Astrocyte (in vitro differentiated cells and primary cell): ENCODE data around the gene ATP6V1B1. TPM values are rescaled to one million over a fixed set of nuclear protein-coding genes. Genes with fewer than 3 reads are reported as not detected.
A peak's percentile ranks its signal among the peaks of the same experiment; 100 is the strongest.

Experiments used
- DNase-seq: peaks from one replicate; pipeline ENCODE4 v3.0.0-alpha.2; 2010; ENCODE audit warnings: low read depth
- FAIRE-seq: peaks from 2 replicates; lab custom pipeline; 2011; peaks lifted over from hg19 to GRCh38; lab: Jason Lieb, UNC
- H2AFZ ChIP-seq: 2 replicates; pipeline ENCODE4 v1.6.0; 2012; ENCODE audit warnings: low read depth, low read length, inconsistent platforms
- H3K27ac ChIP-seq: 2 replicates; pipeline ENCODE4 v1.5.1; 2011; ENCODE audit warnings: low read depth, low read length, inconsistent platforms
- H3K27me3 ChIP-seq: 2 replicates; pipeline ENCODE4 v1.6.0; 2011; ENCODE audit warnings: low read length, inconsistent platforms; ENCODE audit not compliant: insufficient read depth
- H3K36me3 ChIP-seq: 2 replicates; pipeline ENCODE4 v1.5.1; 2011; ENCODE audit warnings: low read length, inconsistent platforms; ENCODE audit not compliant: insufficient read depth
- H3K4me1 ChIP-seq: 2 replicates; pipeline ENCODE4 v1.5.1; 2011; ENCODE audit warnings: low read length, inconsistent platforms; ENCODE audit not compliant: insufficient read depth
- H3K4me2 ChIP-seq: 2 replicates; pipeline ENCODE4 v1.6.0; 2012; ENCODE audit warnings: low read length, inconsistent platforms
- H3K4me3 ChIP-seq: 2 replicates; pipeline ENCODE4 v1.5.1; 2011; ENCODE audit warnings: low read depth, mild to moderate bottlenecking, low read length, inconsistent platforms; ENCODE audit not compliant: insufficient read depth
- H3K79me2 ChIP-seq: 2 replicates; pipeline ENCODE4 v1.6.0; 2012; ENCODE audit warnings: mild to moderate bottlenecking, low read length, inconsistent platforms; ENCODE audit not compliant: insufficient read depth
- H3K9ac ChIP-seq: 2 replicates; pipeline ENCODE4 v1.6.0; 2012; ENCODE audit warnings: mild to moderate bottlenecking, low read length, inconsistent platforms
- H3K9me3 ChIP-seq: 2 replicates; pipeline ENCODE4 v1.5.1; 2012; ENCODE audit warnings: low read depth, mild to moderate bottlenecking, low read length, inconsistent platforms; ENCODE audit not compliant: insufficient read depth
- H4K20me1 ChIP-seq: 2 replicates; pipeline ENCODE4 v1.6.0; 2012; ENCODE audit warnings: low read length, inconsistent platforms; ENCODE audit not compliant: insufficient read depth
- H3K27ac Mint-ChIP-seq: one replicate; pipeline ENCODE4 v1.8.0; 2021; ENCODE audit warnings: mild to moderate bottlenecking, mixed read lengths; ENCODE audit not compliant: unreplicated experiment
- H3K27me3 Mint-ChIP-seq: one replicate; pipeline ENCODE4 v1.8.0; 2021; ENCODE audit warnings: low read depth, mixed read lengths; ENCODE audit not compliant: unreplicated experiment
- H3K36me3 Mint-ChIP-seq: one replicate; pipeline ENCODE4 v1.8.0; 2021; ENCODE audit warnings: low read depth, mixed read lengths; ENCODE audit not compliant: unreplicated experiment
- H3K4me1 Mint-ChIP-seq: one replicate; pipeline ENCODE4 v1.8.0; 2021; ENCODE audit warnings: low read depth, mixed read lengths; ENCODE audit not compliant: unreplicated experiment
- H3K4me3 Mint-ChIP-seq: one replicate; pipeline ENCODE4 v1.8.0; 2021; ENCODE audit warnings: mild to moderate bottlenecking, moderate library complexity, mixed read lengths; ENCODE audit not compliant: unreplicated experiment
- H3K9me3 Mint-ChIP-seq: one replicate; pipeline ENCODE4 v1.8.0; 2021; ENCODE audit warnings: mild to moderate bottlenecking, mixed read lengths; ENCODE audit not compliant: unreplicated experiment
- EZH2 ChIP-seq: IDR thresholded peaks from 2 replicates; pipeline ENCODE4 v1.6.1; 2012; ENCODE audit warnings: mild to moderate bottlenecking, low read length, inconsistent platforms; ENCODE audit not compliant: insufficient read depth
- total RNA-seq: library from RNA; stranded (reverse); gene quantifications from 2 replicates; pipeline ENCODE4 v1.2.1, GENCODE V29; 2021
- TF ChIP-seq, protein P1 (sequence below): IDR thresholded peaks from 2 replicates; pipeline ENCODE4 v1.5.1; 2011; ENCODE audit warnings: low read depth, mild to moderate bottlenecking, inconsistent platforms, low read length, moderate library complexity; ENCODE audit not compliant: insufficient read depth

ATP6V1B1 gene
- total RNA-seq, 1 donor from 2014 or later: not detected

DNA sequence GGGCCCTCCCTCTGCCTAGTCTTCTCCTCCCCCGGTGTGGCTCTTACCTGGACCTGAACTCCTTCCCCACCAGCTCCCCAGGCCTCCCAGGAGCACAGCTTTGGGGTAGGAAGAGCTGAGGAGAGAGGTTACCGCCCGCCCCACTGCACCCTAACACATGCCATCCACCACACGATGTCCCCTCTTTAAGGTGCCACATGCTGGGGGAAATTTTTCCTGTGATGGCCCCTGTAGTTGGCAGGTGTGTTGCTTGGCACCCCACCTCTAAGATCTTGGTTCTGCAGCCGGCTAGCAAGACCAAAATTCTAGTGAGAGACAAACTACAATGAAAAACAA lies 65.9 kb downstream of the ATP6V1B1 start:
- Mint-ChIP-seq H3K9me3 (no peaks in the 10 kb centered on the region), H3K27me3 (peaks cover 8% of the 10 kb centered on the region), H3K36me3 (no peaks in the 10 kb centered on the region), H3K27ac (no peak overlapping the region), H3K4me3 (no peak overlapping the region), H3K4me1 (peaks cover 3% of the 10 kb centered on the region)
- DNase-seq: no peak
- Histone ChIP-seq H3K36me3 (no peaks in the 10 kb centered on the region), H4K20me1 (no peaks in the 10 kb centered on the region), H2AFZ (peak overlapping the region; percentile 97), H3K9ac (no peak overlapping the region), H3K4me1 (no peaks in the 10 kb centered on the region), H3K4me3 (no peak overlapping the region), H3K79me2 (no peaks in the 10 kb centered on the region), H3K9me3 (no peaks in the 10 kb centered on the region), H3K4me2 (no peak overlapping the region), H3K27ac (no peak overlapping the region), H3K27me3 (no peaks in the 10 kb centered on the region)
- TF ChIP-seq, protein P1, sequence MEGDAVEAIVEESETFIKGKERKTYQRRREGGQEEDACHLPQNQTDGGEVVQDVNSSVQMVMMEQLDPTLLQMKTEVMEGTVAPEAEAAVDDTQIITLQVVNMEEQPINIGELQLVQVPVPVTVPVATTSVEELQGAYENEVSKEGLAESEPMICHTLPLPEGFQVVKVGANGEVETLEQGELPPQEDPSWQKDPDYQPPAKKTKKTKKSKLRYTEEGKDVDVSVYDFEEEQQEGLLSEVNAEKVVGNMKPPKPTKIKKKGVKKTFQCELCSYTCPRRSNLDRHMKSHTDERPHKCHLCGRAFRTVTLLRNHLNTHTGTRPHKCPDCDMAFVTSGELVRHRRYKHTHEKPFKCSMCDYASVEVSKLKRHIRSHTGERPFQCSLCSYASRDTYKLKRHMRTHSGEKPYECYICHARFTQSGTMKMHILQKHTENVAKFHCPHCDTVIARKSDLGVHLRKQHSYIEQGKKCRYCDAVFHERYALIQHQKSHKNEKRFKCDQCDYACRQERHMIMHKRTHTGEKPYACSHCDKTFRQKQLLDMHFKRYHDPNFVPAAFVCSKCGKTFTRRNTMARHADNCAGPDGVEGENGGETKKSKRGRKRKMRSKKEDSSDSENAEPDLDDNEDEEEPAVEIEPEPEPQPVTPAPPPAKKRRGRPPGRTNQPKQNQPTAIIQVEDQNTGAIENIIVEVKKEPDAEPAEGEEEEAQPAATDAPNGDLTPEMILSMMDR: no peak
- no peak for TF ChIP-seq EZH2
- FAIRE-seq: no peak

DNA sequence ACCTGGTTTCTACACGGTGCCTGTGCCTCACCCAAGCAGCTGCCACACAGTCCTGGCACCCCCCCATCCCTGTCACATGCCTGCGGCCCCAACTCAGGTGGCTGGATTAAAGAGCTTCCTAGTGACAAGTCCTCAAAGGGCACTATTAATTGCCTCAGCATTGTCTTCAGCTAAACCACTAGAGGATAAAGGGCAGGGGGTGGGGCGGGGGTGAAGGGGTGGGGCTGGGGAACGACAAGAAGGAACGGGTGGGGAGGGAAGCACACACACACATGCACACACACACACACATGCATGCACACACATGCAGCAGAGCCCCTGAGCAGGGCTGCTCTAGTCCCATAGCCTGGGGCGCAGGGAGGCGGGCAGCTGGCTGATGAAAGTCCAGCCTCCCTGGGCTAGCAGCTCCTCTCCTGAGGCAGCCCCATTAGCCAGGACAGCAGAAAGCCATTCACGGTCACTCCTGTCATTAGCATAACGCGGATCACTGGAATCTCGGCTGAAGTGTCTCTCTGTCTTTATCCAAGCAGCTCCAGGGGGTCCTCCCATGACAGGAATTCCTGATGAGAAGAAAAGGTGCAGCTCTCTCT lies 66.4 kb downstream of the ATP6V1B1 start:
- Mint-ChIP-seq H3K4me3 (no peak overlapping the region), H3K27ac (no peak overlapping the region), H3K27me3 (peaks cover 11% of the 10 kb centered on the region), H3K36me3 (no peaks in the 10 kb centered on the region), H3K4me1 (peaks cover 6% of the 10 kb centered on the region), H3K9me3 (no peaks in the 10 kb centered on the region)
- FAIRE-seq (no peak), DNase-seq (no peak)
- no peaks in the 10 kb centered on the region for H3K9me3 ChIP-seq
- H2AFZ ChIP-seq: peak overlapping the region; percentile 10
- no peak for TF ChIP-seq EZH2
- TF ChIP-seq, protein P1: no peak
- no peaks in the 10 kb centered on the region for H3K27me3 ChIP-seq
- no peaks in the 10 kb centered on the region for H3K79me2 ChIP-seq
- H3K4me3 ChIP-seq: no peak overlapping the region
- no peaks in the 10 kb centered on the region for H4K20me1 ChIP-seq
- H3K36me3 ChIP-seq: no peaks in the 10 kb centered on the region
- H3K4me1 ChIP-seq: no peaks in the 10 kb centered on the region
- no peak overlapping the region for H3K9ac ChIP-seq
- no peak overlapping the region for H3K4me2 ChIP-seq
- H3K27ac ChIP-seq: no peak overlapping the region

DNA sequence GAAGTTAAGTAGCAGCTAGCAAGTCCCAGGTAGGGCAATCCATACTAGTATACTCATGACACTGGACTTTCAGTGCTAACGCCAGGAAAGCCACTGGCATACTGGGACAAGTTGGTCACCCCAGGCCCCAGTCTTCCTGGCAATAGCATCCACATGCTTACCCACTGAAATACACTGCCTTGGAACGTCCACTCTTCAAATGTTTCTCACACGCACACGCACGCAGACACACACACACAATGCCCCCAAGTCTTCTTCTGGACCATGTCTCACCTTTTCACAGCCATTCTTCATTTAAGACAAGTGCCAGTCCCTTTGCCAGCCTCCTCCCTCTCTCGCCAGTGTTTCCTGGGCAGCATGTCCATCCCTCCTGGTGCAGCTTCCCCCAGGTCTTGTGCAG lies 67.7 kb downstream of the ATP6V1B1 start:
- Histone ChIP-seq H3K79me2 (no peaks in the 10 kb centered on the region), H3K9me3 (no peaks in the 10 kb centered on the region), H3K4me2 (no peak overlapping the region), H2AFZ (no peak overlapping the region), H3K27ac (no peak overlapping the region), H3K4me1 (no peaks in the 10 kb centered on the region), H3K9ac (no peak overlapping the region), H4K20me1 (no peaks in the 10 kb centered on the region), H3K36me3 (no peaks in the 10 kb centered on the region), H3K4me3 (no peak overlapping the region), H3K27me3 (no peaks in the 10 kb centered on the region)
- no peaks in the 10 kb centered on the region for H3K9me3 Mint-ChIP-seq
- H3K27ac Mint-ChIP-seq: no peak overlapping the region
- TF ChIP-seq EZH2: no peak
- H3K36me3 Mint-ChIP-seq: peaks cover 1% of the 10 kb centered on the region
- FAIRE-seq (no peak), DNase-seq (no peak)
- peaks cover 13% of the 10 kb centered on the region for H3K27me3 Mint-ChIP-seq
- no peak overlapping the region for H3K4me3 Mint-ChIP-seq
- peaks cover 6% of the 10 kb centered on the region for H3K4me1 Mint-ChIP-seq
